ENCODE measurements around the gene KLF8. TPM values are rescaled to one million over a fixed set of nuclear protein-coding genes. Genes with fewer than 3 reads are reported as not detected.
"Not testable (repeated sequence)": the region's sequence is repeated elsewhere in the genome, so short reads cannot be mapped to it uniquely, and the experiment has no call there.

The KLF8 gene
- 10 to 100 TPM in 1 of 4 donors, 1 to 10 TPM in 3; 1.2 to 30.5 (median 3.2) TPM for total RNA-seq

DNA sequence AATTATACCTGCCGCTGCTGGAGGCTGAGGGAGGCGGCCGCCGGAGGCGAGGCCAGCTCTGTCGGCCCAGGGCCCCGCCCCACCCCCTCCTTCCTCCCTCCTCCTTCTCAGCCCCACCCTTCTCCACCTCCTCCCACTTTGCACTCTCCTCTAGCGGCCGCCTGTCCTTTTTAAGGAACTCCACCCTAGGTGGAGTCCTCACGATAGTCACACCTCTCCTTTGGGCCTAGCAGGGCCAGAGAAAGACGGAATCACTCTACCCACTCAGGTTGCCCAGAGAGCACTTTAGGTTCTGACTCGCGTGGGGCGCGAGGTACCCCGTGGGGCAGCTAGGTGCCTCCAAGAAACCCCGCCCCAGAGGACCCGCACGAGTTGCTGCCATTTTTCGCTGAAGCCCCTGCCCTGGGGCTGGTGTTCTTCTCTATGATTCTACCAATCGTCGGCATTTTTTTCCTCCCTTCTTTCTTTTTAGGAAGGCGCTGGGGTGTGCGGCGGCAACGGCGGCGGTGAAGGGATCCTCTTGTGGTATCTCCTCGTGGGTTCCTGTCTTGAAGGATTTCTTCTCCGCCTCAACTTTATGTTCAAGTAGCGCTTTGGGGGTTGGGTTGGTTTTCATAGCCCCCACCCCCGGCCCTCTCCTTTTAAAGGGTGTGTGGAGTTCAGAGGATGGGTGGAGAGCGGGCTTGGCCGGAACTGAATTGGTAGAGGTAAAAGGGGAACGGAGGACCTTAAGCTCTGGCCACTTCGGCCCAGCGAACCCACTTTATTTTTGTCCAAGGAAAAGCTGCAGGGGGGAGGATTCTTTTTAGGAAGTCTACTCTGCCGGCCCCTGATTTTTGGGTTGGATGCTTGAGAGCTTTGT, at the start of gene KLF8:
TSS of gene KLF8 (plus strand) at position 136 of the 862 bp plus-strand sequence. CDS start 979 bp downstream, outside the sequence.
- Histone ChIP-seq H3K4me1 (no peaks in the 10 kb centered on the region), H3K27ac (peak within 1 kb of the TSS; percentile 49 to 62 (median 54)), H3K4me3 (peak within 1 kb of the TSS; percentile 30 to 49 (median 38)), H3K9me3 (no peaks in the 10 kb centered on the region), H3K27me3 (no peaks in the 10 kb centered on the region), H3K36me3 (no peaks in the 10 kb centered on the region)
- peak; percentile 58 to 74 (median 64) for DNase-seq
- TF ChIP-seq, protein P1, sequence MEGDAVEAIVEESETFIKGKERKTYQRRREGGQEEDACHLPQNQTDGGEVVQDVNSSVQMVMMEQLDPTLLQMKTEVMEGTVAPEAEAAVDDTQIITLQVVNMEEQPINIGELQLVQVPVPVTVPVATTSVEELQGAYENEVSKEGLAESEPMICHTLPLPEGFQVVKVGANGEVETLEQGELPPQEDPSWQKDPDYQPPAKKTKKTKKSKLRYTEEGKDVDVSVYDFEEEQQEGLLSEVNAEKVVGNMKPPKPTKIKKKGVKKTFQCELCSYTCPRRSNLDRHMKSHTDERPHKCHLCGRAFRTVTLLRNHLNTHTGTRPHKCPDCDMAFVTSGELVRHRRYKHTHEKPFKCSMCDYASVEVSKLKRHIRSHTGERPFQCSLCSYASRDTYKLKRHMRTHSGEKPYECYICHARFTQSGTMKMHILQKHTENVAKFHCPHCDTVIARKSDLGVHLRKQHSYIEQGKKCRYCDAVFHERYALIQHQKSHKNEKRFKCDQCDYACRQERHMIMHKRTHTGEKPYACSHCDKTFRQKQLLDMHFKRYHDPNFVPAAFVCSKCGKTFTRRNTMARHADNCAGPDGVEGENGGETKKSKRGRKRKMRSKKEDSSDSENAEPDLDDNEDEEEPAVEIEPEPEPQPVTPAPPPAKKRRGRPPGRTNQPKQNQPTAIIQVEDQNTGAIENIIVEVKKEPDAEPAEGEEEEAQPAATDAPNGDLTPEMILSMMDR (IDR thresholded peaks at IDR 0.05): no peak
- TF ChIP-seq POLR2A (IDR thresholded peaks at IDR 0.05): no peak

DNA sequence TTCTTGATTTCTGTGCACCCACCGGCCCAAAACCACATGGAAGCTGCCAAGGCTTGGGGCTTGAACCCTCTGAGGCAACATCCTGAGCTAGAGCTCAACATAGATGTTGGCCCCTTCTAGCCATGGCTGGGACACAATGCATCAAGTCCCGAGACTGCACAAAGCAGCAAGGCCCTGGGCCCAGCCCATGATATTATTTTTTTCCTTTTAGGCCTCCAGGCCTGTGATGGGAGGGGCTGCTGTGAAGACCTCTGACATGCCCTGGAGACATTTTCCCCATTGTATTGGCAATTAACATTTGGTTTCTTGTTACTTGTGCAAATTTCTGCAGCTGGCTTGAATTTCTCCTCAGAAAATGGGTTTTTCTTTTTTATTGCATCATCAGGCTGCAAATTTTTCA, 25.2 kb upstream of the KLF8 start:
- DNase-seq, H3K4me1 ChIP-seq, H3K27me3 ChIP-seq, H3K9me3 ChIP-seq, H3K27ac ChIP-seq, H3K36me3 ChIP-seq, H3K4me3 ChIP-seq: not testable (repeated sequence)

- H3K36me3 ChIP-seq: no peaks in the 10 kb centered on the region
- TF ChIP-seq POLR2A (IDR thresholded peaks at IDR 0.05): no peak
- TF ChIP-seq, protein P1 (IDR thresholded peaks at IDR 0.05): no peak
- no peaks in the 10 kb centered on the region for H3K27me3 ChIP-seq
- no peaks in the 10 kb centered on the region for H3K9me3 ChIP-seq
- no peak overlapping the region for H3K4me3 ChIP-seq
- no peaks in the 10 kb centered on the region for H3K4me1 ChIP-seq
- DNase-seq: no peak
- no peak overlapping the region for H3K27ac ChIP-seq
Measured at GRCh38 chrX:56211701-56212100, 20.5 kb upstream of the KLF8 start.

GRCh38 chrX:56216332-56216731, 15.8 kb upstream of the KLF8 start:
- H3K9me3 ChIP-seq: no peaks in the 10 kb centered on the region
- no peak overlapping the region for H3K4me3 ChIP-seq
- H3K4me1 ChIP-seq: no peaks in the 10 kb centered on the region
- no peak for DNase-seq
- no peaks in the 10 kb centered on the region for H3K36me3 ChIP-seq
- TF ChIP-seq, protein P1 (IDR thresholded peaks at IDR 0.05): no peak
- TF ChIP-seq POLR2A (IDR thresholded peaks at IDR 0.05): no peak
- H3K27me3 ChIP-seq: no peaks in the 10 kb centered on the region
- no peak overlapping the region for H3K27ac ChIP-seq

GRCh38 chrX:56219700-56220099, 12.5 kb upstream of the KLF8 start:
- DNase-seq: no peak
- no peak overlapping the region for H3K4me3 ChIP-seq
- no peaks in the 10 kb centered on the region for H3K9me3 ChIP-seq
- H3K27ac ChIP-seq: no peak overlapping the region
- H3K4me1 ChIP-seq: no peaks in the 10 kb centered on the region
- no peaks in the 10 kb centered on the region for H3K27me3 ChIP-seq
- no peaks in the 10 kb centered on the region for H3K36me3 ChIP-seq
- TF ChIP-seq, protein P1 (IDR thresholded peaks at IDR 0.05): peak in 3 of 6 experiments; percentile 10 to 34 (median 17)
- TF ChIP-seq POLR2A (IDR thresholded peaks at IDR 0.05): no peak

DNA sequence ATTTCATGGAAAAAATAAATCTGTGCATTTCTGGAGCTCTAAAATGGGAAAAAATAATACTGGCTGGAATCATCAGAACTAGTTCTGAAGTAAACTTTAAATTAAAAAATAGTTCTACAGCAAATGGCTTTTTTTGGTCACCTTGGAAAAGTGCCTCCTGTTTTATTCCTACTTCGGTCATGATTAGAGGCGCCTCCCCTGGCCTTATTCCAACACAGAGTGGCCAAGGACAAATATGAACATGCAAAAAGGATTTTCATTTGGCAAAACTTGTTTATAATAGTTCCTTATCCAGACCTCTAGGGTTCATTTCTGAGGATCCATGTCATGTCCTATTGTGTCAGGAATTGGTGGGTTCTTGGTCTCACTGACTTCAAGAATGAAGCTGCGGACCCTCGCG, 11.1 kb upstream of the KLF8 start:
- H3K4me3 ChIP-seq: no peak overlapping the region
- no peak for DNase-seq
- TF ChIP-seq POLR2A (IDR thresholded peaks at IDR 0.05): no peak
- TF ChIP-seq, protein P1 (IDR thresholded peaks at IDR 0.05): no peak
- no peaks in the 10 kb centered on the region for H3K36me3 ChIP-seq
- no peaks in the 10 kb centered on the region for H3K27me3 ChIP-seq
- H3K9me3 ChIP-seq: no peaks in the 10 kb centered on the region
- H3K27ac ChIP-seq: no peak overlapping the region
- H3K4me1 ChIP-seq: no peaks in the 10 kb centered on the region
